GM21390 (cell line): ENCODE measurements around the gene CMPK2.
"Not testable (repeated sequence)": the region's sequence is repeated elsewhere in the genome, so short reads cannot be mapped to it uniquely, and the experiment has no call there.

ENCODE experiments used
- ATAC-seq: cut with Tn5 transposase; IDR thresholded peaks from one replicate; pipeline ENCODE4 v1.9.1; 2021; ENCODE audit not compliant: unreplicated experiment

CMPK2 gene

GRCh38 chr2:6865346-6866274 lies at the start of gene CMPK2:
CMPK2 (minus strand) TSS chr2:6865907; CDS start chr2:6865696, 211 bp downstream.
- ATAC-seq: peak; percentile 76

GRCh38 chr2:6915399-6915798 lies 49.7 kb upstream of the CMPK2 start:
- no peak for ATAC-seq

- no peak for ATAC-seq
These were observed 49.1 kb upstream of the CMPK2 start for GRCh38 chr2:6914828-6915227.

GRCh38 chr2:6913415-6914157 lies 47.9 kb upstream of the CMPK2 start:
- no peak for ATAC-seq

- no peak for ATAC-seq
These were observed 46.0 kb upstream of the CMPK2 start for GRCh38 chr2:6911721-6912120.

GRCh38 chr2:6909431-6910385 lies 44.0 kb upstream of the CMPK2 start:
- ATAC-seq: peak; percentile 99

- ATAC-seq: no peak
These were observed 42.6 kb upstream of the CMPK2 start for GRCh38 chr2:6908291-6908690.

- no peak for ATAC-seq
These were observed 40.5 kb upstream of the CMPK2 start for GRCh38 chr2:6906165-6906741.

GRCh38 chr2:6905668-6906067 lies 40.0 kb upstream of the CMPK2 start:
- ATAC-seq: no peak

GRCh38 chr2:6902581-6902980 lies 36.9 kb upstream of the CMPK2 start:
- not testable (repeated sequence) for ATAC-seq

- peak; percentile 67 for ATAC-seq
These were observed 31.4 kb upstream of the CMPK2 start for GRCh38 chr2:6896930-6897759.

- ATAC-seq: no peak
These were observed 28.3 kb upstream of the CMPK2 start for GRCh38 chr2:6893876-6894482.

- no peak for ATAC-seq
These were observed 23.0 kb upstream of the CMPK2 start for GRCh38 chr2:6888724-6889123.

GRCh38 chr2:6887751-6888192 lies 22.1 kb upstream of the CMPK2 start:
- no peak for ATAC-seq

- no peak for ATAC-seq
These were observed 20.3 kb upstream of the CMPK2 start for GRCh38 chr2:6885968-6886367.

GRCh38 chr2:6885551-6885950 lies 19.8 kb upstream of the CMPK2 start:
- no peak for ATAC-seq

GRCh38 chr2:6883448-6884122 lies 17.9 kb upstream of the CMPK2 start:
- ATAC-seq: no peak

GRCh38 chr2:6881516-6881915 lies 15.8 kb upstream of the CMPK2 start:
- ATAC-seq: no peak

- ATAC-seq: no peak
These were observed 15.3 kb upstream of the CMPK2 start for GRCh38 chr2:6881046-6881445.
